IMR-90 (cell line): ENCODE data around the gene AGPAT3.
"Not testable (repeated sequence)": the region's sequence is repeated elsewhere in the genome, so short reads cannot be mapped to it uniquely, and the experiment has no call there.

Source experiments
- CHD1 ChIP-seq: IDR thresholded peaks from 2 replicates; pipeline ENCODE4 v1.6.1; 2012; ENCODE audit warnings: low read depth, low read length, improper control_type of control experiment
- CTCF ChIP-seq: conservative IDR thresholded peaks from 2 replicates; pipeline ENCODE4 v1.5.1; 2012; ENCODE audit warnings: mild to moderate bottlenecking, low read depth, low read length, improper control_type of control experiment
- POLR2A ChIP-seq: IDR thresholded peaks from 2 replicates; pipeline ENCODE4 v1.6.1; 2012; ENCODE audit warnings: mild to moderate bottlenecking, low read depth, low read length
- RAD21 ChIP-seq: IDR thresholded peaks from 2 replicates; pipeline ENCODE4 v1.6.1; 2012; ENCODE audit warnings: low read length, improper control_type of control experiment
- TF ChIP-seq, protein P1 (sequence below): fragments of 150-350 bp; IDR thresholded peaks from 2 replicates; pipeline ENCODE4 v1.6.1; 2017; ENCODE audit warnings: mild to moderate bottlenecking, antibody characterized with exemption, low read length, low read depth

DNA sequence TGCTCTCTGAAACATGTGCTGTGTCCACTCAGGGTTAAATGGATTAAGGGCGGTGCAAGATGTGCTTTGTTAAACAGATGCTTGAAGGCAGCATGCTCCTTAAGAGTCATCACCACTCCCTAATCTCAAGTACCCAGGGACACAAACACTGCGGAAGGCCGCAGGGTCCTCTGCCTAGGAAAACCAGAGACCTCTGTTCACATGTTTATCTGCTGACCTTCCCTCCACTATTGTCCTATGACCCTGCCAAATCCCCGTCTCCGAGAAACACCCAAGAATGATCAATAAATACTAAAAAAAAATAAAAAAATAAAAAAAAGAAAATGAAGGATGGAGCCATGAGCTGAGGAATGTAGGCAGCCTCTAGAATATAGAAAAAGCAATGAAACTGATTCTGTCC lies 42.3 kb upstream of the AGPAT3 start:
- TF ChIP-seq CTCF, RAD21, POLR2A, CHD1: not testable (repeated sequence)
- TF ChIP-seq, protein P1, sequence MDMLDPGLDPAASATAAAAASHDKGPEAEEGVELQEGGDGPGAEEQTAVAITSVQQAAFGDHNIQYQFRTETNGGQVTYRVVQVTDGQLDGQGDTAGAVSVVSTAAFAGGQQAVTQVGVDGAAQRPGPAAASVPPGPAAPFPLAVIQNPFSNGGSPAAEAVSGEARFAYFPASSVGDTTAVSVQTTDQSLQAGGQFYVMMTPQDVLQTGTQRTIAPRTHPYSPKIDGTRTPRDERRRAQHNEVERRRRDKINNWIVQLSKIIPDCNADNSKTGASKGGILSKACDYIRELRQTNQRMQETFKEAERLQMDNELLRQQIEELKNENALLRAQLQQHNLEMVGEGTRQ, result not testable (repeated sequence)
